Cardiac muscle cell (in vitro differentiated cells and primary cell): ENCODE results near the gene RNF151. TPM values are rescaled to one million over a fixed set of nuclear protein-coding genes. Genes with fewer than 3 reads are reported as not detected.
"Not testable (repeated sequence)": the region's sequence is repeated elsewhere in the genome, so short reads cannot be mapped to it uniquely, and the experiment has no call there.

Experiments used
- DNase-seq, 2 donors: peaks; one replicate each; pipeline versions ENCODE4 v3.0.0 to v3.0.0-alpha.2; 2010 to 2017; ENCODE audit warnings: low read depth in 1 of 2, low spot score in 1 of 2
- H3K27ac ChIP-seq: fragments of 200-600 bp; sonication (generic); 2 replicates; pipeline ENCODE4 v1.5.1; 2016
- H3K27me3 ChIP-seq: fragments of 200-600 bp; sonication (generic); 2 replicates; pipeline ENCODE4 v1.6.0; 2016; ENCODE audit warnings: control low read depth
- H3K36me3 ChIP-seq: fragments of 200-600 bp; sonication (generic); 2 replicates; pipeline ENCODE4 v1.5.1; 2016; ENCODE audit warnings: control low read depth
- H3K4me1 ChIP-seq: fragments of 200-600 bp; sonication (generic); 2 replicates; pipeline ENCODE4 v1.8.1; 2017; ENCODE audit warnings: low read depth, mild to moderate bottlenecking, mixed run types
- H3K4me3 ChIP-seq: fragments of 200-600 bp; sonication (generic); 2 replicates; pipeline ENCODE4 v1.5.1; 2016; ENCODE audit warnings: mild to moderate bottlenecking
- H3K9me3 ChIP-seq: fragments of 200-600 bp; sonication (generic); 2 replicates; pipeline ENCODE4 v1.5.1; 2017; ENCODE audit warnings: low read depth, mild to moderate bottlenecking, control low read depth
- CTCF ChIP-seq: IDR thresholded peaks from 2 replicates; pipeline ENCODE4 v1.5.1; 2012; ENCODE audit warnings: low read depth, mild to moderate bottlenecking, low read length
- polyA plus RNA-seq: library from polyadenylated mRNA; unstranded; fragments of >200 nt; fragmentation: Nextera tagmentation; extraction: Ambion mirVana; gene quantifications from 2 replicates; pipeline ENCODE4 v1.2.1, GENCODE V29; 2016
- total RNA-seq: library from RNA; depleted of rRNA; stranded (reverse); fragments of >200 nt; gene quantifications from 2 replicates; pipeline ENCODE4 v1.2.3, GENCODE V29; 2016

The RNF151 gene
- total and polyA plus RNA-seq, 2 experiments from 2014 or later, result 0.21 to 0.38 TPM

DNA sequence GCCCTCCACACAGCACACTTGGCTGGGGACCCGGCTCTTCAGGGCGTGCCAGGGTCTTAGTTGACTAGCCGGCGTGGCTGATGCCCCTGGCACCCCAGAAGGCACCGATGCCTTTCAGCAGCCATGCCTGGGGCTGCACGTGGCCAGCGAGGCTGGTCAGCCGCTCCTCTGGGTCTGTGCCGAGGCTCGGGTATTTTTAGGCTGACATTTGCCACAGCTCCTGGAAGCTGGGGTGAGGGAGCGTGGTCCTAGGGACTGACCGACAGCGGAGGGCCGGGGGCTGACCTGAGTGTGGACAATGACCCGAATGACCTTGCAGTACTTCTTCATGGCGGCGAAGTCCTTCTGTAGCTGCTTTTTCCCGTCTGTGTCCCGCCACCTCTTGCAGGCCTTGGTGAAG is 16.1 kb upstream of the RNF151 start:
- H3K4me1 ChIP-seq, result peaks cover 7% of the 10 kb centered on the region
- H3K36me3 ChIP-seq, result no peaks in the 10 kb centered on the region
- H3K27ac ChIP-seq, result peak overlapping the region; percentile 52
- H3K27me3 ChIP-seq, result no peaks in the 10 kb centered on the region
- H3K9me3 ChIP-seq, result no peaks in the 10 kb centered on the region
- no peak for TF ChIP-seq CTCF
- no peak overlapping the region for H3K4me3 ChIP-seq
- no peak for DNase-seq

GRCh38 chr16:1953734-1954133 is 12.9 kb upstream of the RNF151 start:
- Histone ChIP-seq H3K4me3 (no peak overlapping the region), H3K4me1 (peaks cover 7% of the 10 kb centered on the region), H3K27me3 (no peaks in the 10 kb centered on the region), H3K27ac (no peak overlapping the region), H3K9me3 (no peaks in the 10 kb centered on the region), H3K36me3 (no peaks in the 10 kb centered on the region)
- no peak for DNase-seq
- TF ChIP-seq CTCF, result no peak

GRCh38 chr16:1957434-1958142 is 9.1 kb upstream of the RNF151 start:
- H3K4me1 ChIP-seq, H3K27me3 ChIP-seq, H3K9me3 ChIP-seq, H3K27ac ChIP-seq, H3K4me3 ChIP-seq, DNase-seq: not testable (repeated sequence)
- H3K36me3 ChIP-seq, result peaks cover 16% of the 10 kb centered on the region

- H3K4me3 ChIP-seq, result not testable (repeated sequence)
Observed at GRCh38 chr16:1958143-1958491, 8.5 kb upstream of the RNF151 start.

DNA sequence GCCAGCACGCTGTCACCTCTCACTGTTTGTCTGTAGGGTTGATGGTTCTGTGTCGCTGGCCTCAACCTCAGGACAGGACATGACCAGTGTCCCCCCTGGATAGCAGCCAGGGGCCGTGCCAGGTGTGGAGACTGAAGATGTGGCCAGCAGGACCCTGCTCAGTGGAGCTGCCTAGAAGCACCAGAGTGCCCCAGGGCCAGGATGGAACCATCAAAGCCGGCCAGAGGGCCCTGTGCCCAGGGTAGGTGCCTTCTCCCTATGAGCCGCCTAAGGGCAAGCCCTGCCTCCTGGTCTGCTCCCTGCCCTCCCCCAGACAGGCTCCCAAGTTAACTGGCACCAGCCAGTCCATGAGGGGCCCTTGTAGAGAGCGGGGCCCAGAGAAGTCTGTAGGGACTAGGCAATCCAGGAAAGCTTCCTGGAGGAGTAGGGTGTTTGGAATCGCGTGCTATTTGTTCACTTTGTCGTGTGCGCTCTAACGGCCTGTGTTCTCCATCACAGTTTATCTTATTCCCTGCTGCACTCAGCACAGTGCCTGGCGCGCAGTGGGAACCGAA is 7.9 kb upstream of the RNF151 start:
- no peak for DNase-seq
- H3K36me3 ChIP-seq, result peaks cover 21% of the 10 kb centered on the region
- no peak for TF ChIP-seq CTCF
- H3K27ac ChIP-seq, result no peak overlapping the region
- H3K4me3 ChIP-seq, result no peak overlapping the region
- H3K27me3 ChIP-seq, result no peaks in the 10 kb centered on the region
- H3K4me1 ChIP-seq, result peaks cover 8% of the 10 kb centered on the region
- no peaks in the 10 kb centered on the region for H3K9me3 ChIP-seq

More at GRCh38 chr16:1958143-1958491, 8.5 kb upstream of the RNF151 start:
- H3K9me3 ChIP-seq, H3K4me1 ChIP-seq, DNase-seq, H3K27me3 ChIP-seq, H3K27ac ChIP-seq: not testable (repeated sequence)
- H3K36me3 ChIP-seq, result peaks cover 21% of the 10 kb centered on the region

GRCh38 chr16:1959269-1960039 is 7.2 kb upstream of the RNF151 start, which contains the start of gene NDUFB10:
Gene NDUFB10 (plus strand): TSS chr16:1959538. CDS start chr16:1959625, 87 bp downstream.
- Histone ChIP-seq H3K4me3 (peak within 1 kb of the TSS; percentile 82), H3K4me1 (peaks cover 9% of the 10 kb centered on the region), H3K27me3 (no peaks in the 10 kb centered on the region), H3K27ac (peak within 1 kb of the TSS; percentile 17), H3K9me3 (no peaks in the 10 kb centered on the region), H3K36me3 (peaks cover 21% of the 10 kb centered on the region)
- peak; percentile 94 to 96 for DNase-seq
- TF ChIP-seq CTCF, result peak; percentile 74
